Kidney glomerular epithelial cell (primary cell): ENCODE measurements around the gene CNRIP1.

Experiments
- DNase-seq: peaks from one replicate; lab custom pipeline; 2025; lab: John Stamatoyannopoulos, UW

The CNRIP1 gene

GRCh38 chr2:68251187-68251854 is 68.4 kb downstream of the CNRIP1 start:
- peak; percentile 86 for DNase-seq

DNA sequence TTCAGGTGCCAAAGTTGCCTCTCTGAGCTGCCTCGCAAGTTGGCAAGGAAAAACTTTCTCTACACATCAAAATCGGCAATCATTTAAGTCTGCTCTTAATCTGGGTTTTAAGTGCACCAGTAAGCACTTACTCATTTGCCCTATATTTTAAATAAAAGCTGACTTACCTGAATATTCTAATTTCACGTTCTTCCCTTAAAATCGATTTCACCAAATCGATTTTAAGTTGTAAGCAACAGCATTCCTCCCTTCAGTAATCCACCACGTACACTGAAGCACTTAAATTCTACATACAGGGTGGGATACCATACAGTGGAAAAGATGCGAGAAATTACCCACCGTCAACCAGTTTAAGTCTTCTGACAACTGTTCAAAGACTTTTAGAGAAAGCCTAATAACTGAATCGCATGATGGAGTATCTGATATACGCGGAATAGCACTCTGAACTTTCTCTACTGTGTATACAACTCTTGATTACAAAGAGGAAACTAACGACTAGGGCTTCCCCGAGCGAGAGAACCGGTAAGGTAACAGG is 69.0 kb downstream of the CNRIP1 start:
- no peak for DNase-seq

- DNase-seq = no peak
Measured at GRCh38 chr2:68250196-68250595, 69.6 kb downstream of the CNRIP1 start.

- DNase-seq = no peak
Measured at GRCh38 chr2:68248806-68249205, 70.9 kb downstream of the CNRIP1 start.

DNA sequence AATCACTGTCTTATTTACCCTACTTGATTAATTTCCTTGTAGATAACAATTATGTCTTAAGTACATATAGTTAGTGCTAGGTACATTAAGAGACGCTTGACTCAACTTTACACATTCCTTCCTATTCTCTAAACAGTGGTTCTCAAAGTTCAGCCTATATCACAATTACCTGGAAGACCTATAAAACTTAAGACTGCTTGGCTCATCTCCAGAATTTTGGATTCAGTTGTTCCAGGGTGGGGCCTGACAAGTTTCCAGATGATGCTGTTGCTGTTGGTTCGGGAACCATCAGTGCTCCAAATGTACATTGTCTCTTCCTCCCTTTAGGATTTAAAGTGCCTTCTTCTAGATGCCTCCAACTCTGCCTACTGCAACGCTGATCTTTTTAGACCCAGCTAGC is 71.4 kb downstream of the CNRIP1 start:
- DNase-seq = no peak

- DNase-seq = no peak
Measured at GRCh38 chr2:68246396-68246795, 73.4 kb downstream of the CNRIP1 start.

DNA sequence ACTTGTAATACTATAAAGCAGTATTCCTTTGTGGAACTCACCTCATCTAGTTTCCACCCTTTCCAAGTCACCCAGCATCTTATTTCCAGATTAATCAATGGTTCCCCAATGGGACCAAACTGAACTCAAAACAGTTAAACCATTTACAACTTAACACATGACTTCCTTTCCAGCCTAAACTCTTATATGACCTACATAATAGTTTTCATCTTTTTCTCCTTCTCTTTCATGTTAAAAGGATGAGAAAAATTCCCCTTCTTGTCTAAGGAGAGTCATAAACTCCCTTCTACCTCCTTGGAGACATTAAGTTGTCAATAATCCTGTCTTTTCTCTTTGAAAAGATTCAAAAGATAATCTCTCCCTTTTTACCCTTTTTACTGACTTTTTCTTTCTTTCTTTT is 74.1 kb downstream of the CNRIP1 start:
- no peak for DNase-seq

DNA sequence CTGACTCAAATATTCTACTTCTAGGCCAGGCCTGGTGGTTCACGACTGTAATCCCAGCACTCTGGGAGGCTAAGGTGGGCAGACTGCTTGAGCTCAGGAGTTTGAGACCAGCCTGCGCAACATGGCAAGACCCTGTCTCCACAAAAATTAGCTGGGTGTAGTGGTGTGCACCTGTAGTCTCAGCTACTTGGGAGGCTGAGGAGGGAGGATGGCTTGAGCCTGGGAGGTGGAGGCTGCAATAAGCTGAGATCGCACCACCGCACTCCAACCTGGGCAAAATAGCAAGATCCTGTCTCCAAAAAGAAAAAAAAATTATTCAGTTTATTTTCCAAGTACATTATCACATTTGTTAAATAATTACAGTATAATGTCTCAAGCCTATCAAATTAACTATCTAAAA is 74.7 kb downstream of the CNRIP1 start:
- no peak for DNase-seq

DNA sequence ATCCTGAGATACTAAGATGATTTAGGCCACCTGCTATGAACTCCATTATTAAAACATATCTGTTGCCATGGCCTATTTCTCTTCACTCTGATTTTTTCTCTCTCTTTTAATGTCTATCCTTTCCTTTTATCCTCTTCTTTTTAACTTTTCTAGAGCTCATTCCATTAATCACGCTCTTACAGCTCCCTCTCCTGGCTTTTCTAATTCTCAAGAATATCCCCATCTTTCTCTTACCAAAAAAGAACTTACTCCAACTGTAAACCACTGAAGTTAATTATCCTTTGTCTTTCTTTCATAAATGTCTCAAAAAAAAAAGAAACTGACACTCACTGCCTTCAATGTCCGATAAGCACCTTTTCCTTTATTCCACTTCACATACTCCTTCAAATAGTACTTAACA is 75.3 kb downstream of the CNRIP1 start:
- DNase-seq = no peak
